Endothelial cell of umbilical vein (primary cell): ENCODE data around the gene LRRC23. TPM values are rescaled to one million over a fixed set of nuclear protein-coding genes. Genes with fewer than 3 reads are reported as not detected.
A peak's percentile ranks its signal among the peaks of the same experiment; 100 is the strongest.

Experiments
- BruUV-seq: library from RNA; stranded (reverse); fragments of 400-500 nt; replicated peaks from 2 replicates; lab custom pipeline; 2021; lab: Mats Ljungman, UMichigan
- CTCF ChIA-PET: fragments of 300-600, 350-600 bp; sonication (Branson Sonifier 250); formaldehyde crosslinking; loops from one replicate; lab custom pipeline; 2021; ENCODE audit warnings: antibody characterized with exemption, inconsistent platforms; lab: Charles Lee
- POLR2A ChIA-PET: fragments of 300-600, 350-600 bp; sonication (Branson Sonifier 250); formaldehyde crosslinking; loops from one replicate; lab custom pipeline; 2021; ENCODE audit warnings: antibody characterized with exemption, inconsistent platforms; lab: Charles Lee
- DNase-seq: peaks from one replicate; pipeline ENCODE4 v3.0.0-alpha.2; 2011; ENCODE audit warnings: low read depth, low spot score
- FAIRE-seq: peaks from 2 replicates; lab custom pipeline; 2011; peaks lifted over from hg19 to GRCh38; lab: Jason Lieb, UNC
- H2AFZ ChIP-seq: 2 replicates; pipeline ENCODE4 v1.6.0; 2012; ENCODE audit warnings: low read depth, low read length, control low read depth, inconsistent platforms
- H3K27ac ChIP-seq: 2 replicates; pipeline ENCODE4 v1.5.1; 2011; ENCODE audit warnings: low read depth, mild to moderate bottlenecking, control low read depth, low read length, moderate library complexity; ENCODE audit not compliant: insufficient read depth
- H3K27me3 ChIP-seq, 2 experiments: 2 replicates each; pipeline versions ENCODE4 v1.6.0 to v1.6.1; 2011; ENCODE audit warnings: low read length in 2 of 2, mixed read lengths in 1 of 2; ENCODE audit not compliant: control insufficient read depth in 2 of 2, insufficient read depth in 2 of 2
- H3K36me3 ChIP-seq, 2 experiments: 2 replicates in 1 of 2; 3 replicates in 1 of 2; pipeline ENCODE4 v1.5.1; 2011; ENCODE audit warnings: low read length in 2 of 2, mild to moderate bottlenecking in 1 of 2, moderate library complexity in 1 of 2; ENCODE audit not compliant: control insufficient read depth in 2 of 2, insufficient read depth in 2 of 2; ENCODE audit errors: extremely low read depth in 1 of 2
- H3K4me1 ChIP-seq: 3 replicates; pipeline ENCODE4 v1.5.1; 2011; ENCODE audit warnings: mild to moderate bottlenecking, low read length; ENCODE audit not compliant: control insufficient read depth, insufficient read depth; ENCODE audit errors: extremely low read depth
- H3K4me2 ChIP-seq: 2 replicates; pipeline ENCODE4 v1.6.1; 2011; ENCODE audit warnings: low read length, control low read depth, mixed read lengths; ENCODE audit not compliant: insufficient read depth
- H3K4me3 ChIP-seq, 3 experiments: fragments of 200-600 bp in 1 of 3; sonication (generic), shearing (Covaris generic) in 1 of 3; replicated peaks in 1 of 3; 2 replicates each; pipeline ENCODE4 v1.5.1; 2011 to 2016; ENCODE audit warnings: control low read depth in 3 of 3, low read length in 3 of 3, mild to moderate bottlenecking in 2 of 3, inconsistent platforms in 1 of 3, low read depth in 1 of 3, moderate library complexity in 1 of 3; ENCODE audit not compliant: insufficient read depth in 1 of 3
- H3K79me2 ChIP-seq: 2 replicates; pipeline ENCODE4 v1.6.0; 2012; ENCODE audit warnings: low read length, inconsistent platforms; ENCODE audit not compliant: control insufficient read depth, insufficient read depth
- H3K9ac ChIP-seq: replicated peaks from 2 replicates; pipeline ENCODE3; 2011; ENCODE audit warnings: low read length, control low read depth; ENCODE audit not compliant: insufficient read depth; ENCODE audit errors: extremely low read depth
- H3K9me1 ChIP-seq: replicated peaks from 3 replicates; pipeline ENCODE4 v1.6.0; 2011; ENCODE audit warnings: mild to moderate bottlenecking, low read length; ENCODE audit not compliant: control insufficient read depth, insufficient read depth; ENCODE audit errors: extremely low read depth
- H3K9me3 ChIP-seq: replicated peaks from 2 replicates; pipeline ENCODE4 v1.5.1; 2012; ENCODE audit warnings: low read length, inconsistent platforms; ENCODE audit not compliant: control insufficient read depth, insufficient read depth
- H4K20me1 ChIP-seq: replicated peaks from 2 replicates; pipeline ENCODE3; 2011; ENCODE audit warnings: mild to moderate bottlenecking, low read length; ENCODE audit not compliant: control insufficient read depth, insufficient read depth; ENCODE audit errors: extremely low read depth
- EZH2 ChIP-seq: IDR thresholded peaks from 2 replicates; pipeline ENCODE4 v1.6.1; 2012; ENCODE audit warnings: borderline replicate concordance, low read depth, mild to moderate bottlenecking, moderate library complexity, low read length, inconsistent platforms; ENCODE audit not compliant: severe bottlenecking
- FOS ChIP-seq: IDR thresholded peaks from 2 replicates; pipeline ENCODE4 v1.6.1; 2011; ENCODE audit warnings: mild to moderate bottlenecking, low read length, moderate library complexity, borderline replicate concordance; ENCODE audit not compliant: insufficient read depth
- GATA2 ChIP-seq: IDR thresholded peaks from 2 replicates; pipeline ENCODE4 v1.7.0; 2011; ENCODE audit warnings: low read depth, mild to moderate bottlenecking, moderate library complexity, mixed read lengths, low read length; ENCODE audit not compliant: insufficient read length, insufficient read depth
- JUN ChIP-seq: IDR thresholded peaks from 2 replicates; pipeline ENCODE4 v1.6.1; 2011; ENCODE audit warnings: borderline replicate concordance, low read depth; ENCODE audit not compliant: insufficient read length, insufficient read depth
- MYC ChIP-seq: IDR thresholded peaks from one replicate; pipeline ENCODE4 v1.6.1; 2011; ENCODE audit warnings: mild to moderate bottlenecking, low read depth, low read length
- POLR2A ChIP-seq: IDR thresholded peaks from 2 replicates; pipeline ENCODE4 v1.6.1; 2012; ENCODE audit warnings: low read depth, mild to moderate bottlenecking, control low read depth, low read length
- POLR2AphosphoS5 ChIP-seq: IDR thresholded peaks from 2 replicates; pipeline ENCODE4 v1.6.1; 2012; ENCODE audit warnings: low read depth, mild to moderate bottlenecking, control low read depth, low read length, moderate library complexity; ENCODE audit not compliant: insufficient read depth
- dilution Hi-C: fragments of 300-500 bp; cut with MboI; formaldehyde crosslinking; loops from one replicate; pipeline ENCODE4 v1.15.0; 2019; ENCODE audit warnings: low sequenced_read_pairs; ENCODE audit not compliant: extremely low pct_ligation_motif_present
- intact Hi-C: fragments of 100-400 bp; cut with micrococcal nuclease; formaldehyde crosslinking; loops from one replicate; pipeline ENCODE4 v1.10.0; 2022
- polyA plus RNA-seq, 4 experiments: library from polyadenylated mRNA; depleted of rRNA in 3 of 4; stranded (reverse) in 3 of 4; unstranded in 1 of 4; fragments of >200 nt; gene quantifications; 2 replicates each; pipeline versions ENCODE4 v1.2.1 to v1.2.3, GENCODE V29; 2011 to 2012; ENCODE audit warnings: missing spikeins in 1 of 4
- total RNA-seq: library from RNA; stranded (reverse); gene quantifications from 2 replicates; pipeline ENCODE4 v1.2.3, GENCODE V29; 2021
- TF ChIP-seq, protein P1 (sequence below): IDR thresholded peaks from 2 replicates; pipeline ENCODE4 v1.6.1; 2011; ENCODE audit not compliant: insufficient read depth, insufficient read length
- TF ChIP-seq, protein P2 (sequence below), 2 donors: IDR thresholded peaks; 1 replicate in 1 of 2; 2 replicates in 1 of 2; pipeline ENCODE4 v1.5.1; 2011; ENCODE audit warnings: low read length in 2 of 2, mild to moderate bottlenecking in 2 of 2, moderate library complexity in 2 of 2, control low read depth in 1 of 2, inconsistent platforms in 1 of 2, low read depth in 1 of 2; ENCODE audit not compliant: insufficient read depth in 1 of 2; ENCODE audit errors: extremely low read depth in 1 of 2

Gene LRRC23
- total and polyA plus RNA-seq, 2 donors (not counting 3 experiments of a cell fraction or from before 2014, with no cell fraction given) = 3.1 to 3.5 TPM

DNA sequence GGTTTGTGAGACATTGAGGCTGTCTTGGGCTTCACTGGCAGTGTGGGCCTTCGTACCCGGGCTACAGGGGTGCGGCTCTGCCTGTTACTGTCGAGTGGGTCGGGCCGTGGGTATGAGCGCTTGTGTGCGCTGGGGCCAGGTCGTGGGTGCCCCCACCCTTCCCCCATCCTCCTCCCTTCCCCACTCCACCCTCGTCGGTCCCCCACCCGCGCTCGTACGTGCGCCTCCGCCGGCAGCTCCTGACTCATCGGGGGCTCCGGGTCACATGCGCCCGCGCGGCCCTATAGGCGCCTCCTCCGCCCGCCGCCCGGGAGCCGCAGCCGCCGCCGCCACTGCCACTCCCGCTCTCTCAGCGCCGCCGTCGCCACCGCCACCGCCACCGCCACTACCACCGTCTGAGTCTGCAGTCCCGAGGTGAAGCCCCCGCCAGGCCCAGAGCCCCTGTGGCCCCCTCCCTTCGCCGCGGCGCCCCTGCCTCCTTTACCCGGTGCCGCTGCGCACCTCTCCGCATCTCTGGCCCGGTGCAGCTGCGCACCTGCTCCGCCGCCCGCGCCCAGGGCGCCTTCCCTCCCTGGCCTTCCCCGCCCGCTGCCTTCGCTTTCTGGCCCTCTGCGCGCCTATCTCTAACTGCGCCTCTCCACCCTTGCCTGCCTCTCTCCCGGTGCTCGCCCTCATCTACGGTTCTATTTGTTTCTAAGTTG, 9.8 kb downstream of the LRRC23 start, which contains the start of gene ENO2:
TSS of gene ENO2 (plus strand) at position 335 of the 701 bp plus-strand sequence. CDS start 1,253 bp downstream, outside the sequence.
- DNase-seq (peak; percentile 51), FAIRE-seq (no peak)
- POLR2A ChIA-PET = no interaction called here
- intact Hi-C loops = loop anchor here (1.0 kb wide), 1 partner anchor 10 kb away; no protein-coding TSS in a partner anchor
- TF ChIP-seq MYC (no peak), EZH2 (no peak), FOS (no peak), JUN (no peak), GATA2 (no peak), POLR2A (no peak), POLR2AphosphoS5 (no peak)
- TF ChIP-seq, protein P1, sequence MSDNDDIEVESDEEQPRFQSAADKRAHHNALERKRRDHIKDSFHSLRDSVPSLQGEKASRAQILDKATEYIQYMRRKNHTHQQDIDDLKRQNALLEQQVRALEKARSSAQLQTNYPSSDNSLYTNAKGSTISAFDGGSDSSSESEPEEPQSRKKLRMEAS = no peak
- TF ChIP-seq, protein P2, sequence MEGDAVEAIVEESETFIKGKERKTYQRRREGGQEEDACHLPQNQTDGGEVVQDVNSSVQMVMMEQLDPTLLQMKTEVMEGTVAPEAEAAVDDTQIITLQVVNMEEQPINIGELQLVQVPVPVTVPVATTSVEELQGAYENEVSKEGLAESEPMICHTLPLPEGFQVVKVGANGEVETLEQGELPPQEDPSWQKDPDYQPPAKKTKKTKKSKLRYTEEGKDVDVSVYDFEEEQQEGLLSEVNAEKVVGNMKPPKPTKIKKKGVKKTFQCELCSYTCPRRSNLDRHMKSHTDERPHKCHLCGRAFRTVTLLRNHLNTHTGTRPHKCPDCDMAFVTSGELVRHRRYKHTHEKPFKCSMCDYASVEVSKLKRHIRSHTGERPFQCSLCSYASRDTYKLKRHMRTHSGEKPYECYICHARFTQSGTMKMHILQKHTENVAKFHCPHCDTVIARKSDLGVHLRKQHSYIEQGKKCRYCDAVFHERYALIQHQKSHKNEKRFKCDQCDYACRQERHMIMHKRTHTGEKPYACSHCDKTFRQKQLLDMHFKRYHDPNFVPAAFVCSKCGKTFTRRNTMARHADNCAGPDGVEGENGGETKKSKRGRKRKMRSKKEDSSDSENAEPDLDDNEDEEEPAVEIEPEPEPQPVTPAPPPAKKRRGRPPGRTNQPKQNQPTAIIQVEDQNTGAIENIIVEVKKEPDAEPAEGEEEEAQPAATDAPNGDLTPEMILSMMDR (IDR thresholded peaks at IDR 0.05; ENCODE audit: extremely low read depth in 1 of 2, insufficient read depth in 1 of 2, low read depth in 1 of 2, low read length in 2 of 2) = no peak
- H3K4me2 ChIP-seq = peak within 1 kb of the TSS; percentile 83
- H3K36me3 ChIP-seq = no peaks in the 10 kb centered on the region
- no TSS peak for BruUV-seq
- no peaks in the 10 kb centered on the region for H3K79me2 ChIP-seq
- peaks cover 11% of the 10 kb centered on the region for H3K4me1 ChIP-seq
- peak within 1 kb of the TSS; percentile 98 for H2AFZ ChIP-seq
- no peaks in the 10 kb centered on the region for H3K27me3 ChIP-seq
- no peak within 1 kb of the TSS for H3K27ac ChIP-seq
- CTCF ChIA-PET = interaction anchor here (0.7 to 0.9 kb wide), 2 partner anchors 11 to 23 kb away, joined by 3 read pairs; no protein-coding TSS in a partner anchor
- H3K4me3 ChIP-seq = peak within 1 kb of the TSS; percentile 51 to 57 (median 52)
- no peaks in the 10 kb centered on the region for H3K9me1 ChIP-seq
- no peaks in the 10 kb centered on the region for H3K9me3 ChIP-seq
- peak within 1 kb of the TSS; percentile 21 for H3K9ac ChIP-seq
- dilution Hi-C loops = no loop called here
- no peaks in the 10 kb centered on the region for H4K20me1 ChIP-seq
